WERI-Rb-1 (cell line): ENCODE measurements around the gene REM1.
"Not testable (repeated sequence)": the region's sequence is repeated elsewhere in the genome, so short reads cannot be mapped to it uniquely, and the experiment has no call there.

ENCODE experiments used
- DNase-seq: peaks from one replicate; pipeline ENCODE4 v3.0.0-alpha.2; 2020
- H3K27ac ChIP-seq: fragments of 250-450 bp; sonication (Bioruptor Pico); 2 replicates; pipeline ENCODE4 v1.5.1; 2020; ENCODE audit warnings: mild to moderate bottlenecking, moderate library complexity
- H3K27me3 ChIP-seq: fragments of 250-450 bp; sonication (Bioruptor Pico); 2 replicates; pipeline ENCODE4 v1.5.1; 2021; ENCODE audit warnings: mild to moderate bottlenecking, low read depth, moderate library complexity; ENCODE audit not compliant: insufficient read depth, severe bottlenecking
- H3K36me3 ChIP-seq: fragments of 250-450 bp; sonication (Bioruptor Pico); 2 replicates; pipeline ENCODE4 v1.5.1; 2020; ENCODE audit warnings: mild to moderate bottlenecking, moderate library complexity
- H3K4me3 ChIP-seq: 2 replicates; pipeline ENCODE4 v1.5.1; 2011; ENCODE audit warnings: low read depth, mild to moderate bottlenecking, control low read depth, low read length
- H3K9me3 ChIP-seq: fragments of 250-450 bp; sonication (Bioruptor Pico); 2 replicates; pipeline ENCODE4 v1.5.1; 2021; ENCODE audit warnings: mild to moderate bottlenecking, moderate library complexity; ENCODE audit not compliant: severe bottlenecking
- CTCF ChIP-seq: IDR thresholded peaks from 2 replicates; pipeline ENCODE4 v1.5.1; 2011; ENCODE audit warnings: low read depth, mild to moderate bottlenecking, control low read depth, inconsistent platforms, low read length

Gene REM1

GRCh38 chr20:31446084-31446819, 28.8 kb upstream of the REM1 start:
- no peak for TF ChIP-seq CTCF
- Histone ChIP-seq H3K9me3 (no peaks in the 10 kb centered on the region), H3K27me3 (no peaks in the 10 kb centered on the region), H3K4me3 (no peak overlapping the region), H3K27ac (no peak overlapping the region), H3K36me3 (no peaks in the 10 kb centered on the region)
- DNase-seq: no peak

GRCh38 chr20:31449511-31450414, 25.3 kb upstream of the REM1 start:
- no peak for DNase-seq
- Histone ChIP-seq H3K27ac (no peak overlapping the region), H3K9me3 (no peaks in the 10 kb centered on the region), H3K27me3 (no peaks in the 10 kb centered on the region), H3K4me3 (no peak overlapping the region), H3K36me3 (no peaks in the 10 kb centered on the region)
- TF ChIP-seq CTCF: no peak

- Histone ChIP-seq H3K27me3 (no peaks in the 10 kb centered on the region), H3K9me3 (no peaks in the 10 kb centered on the region), H3K4me3 (no peak overlapping the region), H3K27ac (no peak overlapping the region), H3K36me3 (no peaks in the 10 kb centered on the region)
- TF ChIP-seq CTCF: no peak
- DNase-seq: no peak
Observed at GRCh38 chr20:31452575-31452974, 22.5 kb upstream of the REM1 start.

GRCh38 chr20:31454361-31454760, 20.7 kb upstream of the REM1 start:
- no peak for DNase-seq
- H3K27ac ChIP-seq: no peak overlapping the region
- no peak overlapping the region for H3K4me3 ChIP-seq
- H3K27me3 ChIP-seq: no peaks in the 10 kb centered on the region
- H3K9me3 ChIP-seq: no peaks in the 10 kb centered on the region
- no peaks in the 10 kb centered on the region for H3K36me3 ChIP-seq
- 0 out of 2 replicates have a peak, but pooled peaks have one; percentile 0 for TF ChIP-seq CTCF

GRCh38 chr20:31470946-31471345, 4.1 kb upstream of the REM1 start:
- not testable (repeated sequence) for H3K27ac ChIP-seq, H3K4me3 ChIP-seq, DNase-seq, H3K27me3 ChIP-seq, H3K36me3 ChIP-seq, H3K9me3 ChIP-seq
